Activated T-cell treated with anti-CD3 and anti-CD28 coated beads, Interleukin-2, amount 50 U/mL, for 4 hours (primary cell): ENCODE data around the gene F12. TPM values are rescaled to one million over a fixed set of nuclear protein-coding genes. Genes with fewer than 3 reads are reported as not detected.

Experiments used
- ATAC-seq, 2 donors: fragments of 200-7000 bp; cut with Tn5 transposase; one replicate each; pipeline ENCODE4 v1.10.0; 2021
- DNase-seq: peaks from one replicate; pipeline ENCODE4 v3.0.0-alpha.2; 2020
- H3K27me3 Mint-ChIP-seq: one replicate; pipeline ENCODE4 v1.8.0; 2021; ENCODE audit warnings: low read depth, mixed read lengths
- H3K36me3 Mint-ChIP-seq: one replicate; pipeline ENCODE4 v1.8.0; 2022; ENCODE audit warnings: mixed read lengths; ENCODE audit not compliant: insufficient read depth
- H3K4me1 Mint-ChIP-seq: one replicate; pipeline ENCODE4 v1.8.0; 2021; ENCODE audit warnings: low read depth, mixed read lengths
- H3K4me3 Mint-ChIP-seq: one replicate; pipeline ENCODE4 v1.8.0; 2021; ENCODE audit warnings: mild to moderate bottlenecking, moderate library complexity, mixed read lengths
- H3K9me3 Mint-ChIP-seq: one replicate; pipeline ENCODE4 v1.8.0; 2021; ENCODE audit warnings: mixed read lengths
- total RNA-seq, 3 donors: library from RNA; stranded (reverse); gene quantifications; one replicate each; pipeline ENCODE4 v1.2.1, GENCODE V29; 2021

Gene F12
- 1 to 10 TPM; 1.7 to 5.7 (median 3.1) TPM for total RNA-seq

DNA sequence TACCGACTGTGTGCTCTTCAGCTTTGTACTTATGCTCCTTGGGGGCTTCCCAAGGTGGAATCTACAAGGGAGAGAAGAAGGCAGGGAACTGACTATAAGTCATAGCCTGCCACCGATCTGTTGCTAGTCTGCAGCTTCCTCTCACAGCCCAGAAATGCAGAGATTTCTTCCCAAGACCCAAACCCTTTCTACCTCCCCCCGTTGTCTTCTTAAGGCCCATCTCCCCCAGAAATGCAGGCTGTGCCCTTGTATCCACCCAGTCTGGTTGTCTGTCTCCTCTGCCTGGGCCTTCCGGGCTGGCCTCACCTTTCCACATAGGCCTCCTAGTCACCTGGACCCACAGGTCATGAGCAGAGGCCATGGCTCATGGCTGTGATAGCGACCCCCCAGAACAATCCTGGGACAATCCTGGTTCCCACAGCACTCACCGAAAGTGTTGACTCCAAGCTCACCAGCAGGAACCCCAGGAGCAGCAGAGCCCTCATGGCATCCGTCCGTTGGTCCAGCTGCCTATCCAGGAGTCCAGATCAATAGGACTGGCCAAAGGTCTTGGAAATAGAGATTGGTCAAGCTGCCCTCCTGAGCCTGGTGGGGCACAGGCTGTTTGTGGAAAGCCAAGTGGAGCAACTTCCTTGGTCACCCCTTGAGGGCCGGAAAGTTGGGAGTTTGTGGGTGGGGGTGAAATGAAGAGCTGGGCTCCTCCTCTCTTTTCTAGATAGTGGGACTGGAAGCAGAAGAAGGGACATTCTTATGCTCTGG lies at the start of gene F12:
Gene F12, minus strand, starts transcription at position 522 of the 759 bp plus-strand sequence. Its CDS starts 37 bp downstream, at position 485.
- H3K36me3 Mint-ChIP-seq: no peaks in the 10 kb centered on the region
- no peaks in the 10 kb centered on the region for H3K9me3 Mint-ChIP-seq
- peak within 1 kb of the TSS; percentile 11 for H3K4me3 Mint-ChIP-seq
- no peak for ATAC-seq
- H3K27me3 Mint-ChIP-seq: no peaks in the 10 kb centered on the region
- peaks cover 44% of the 10 kb centered on the region for H3K4me1 Mint-ChIP-seq
- DNase-seq: no peak

DNA sequence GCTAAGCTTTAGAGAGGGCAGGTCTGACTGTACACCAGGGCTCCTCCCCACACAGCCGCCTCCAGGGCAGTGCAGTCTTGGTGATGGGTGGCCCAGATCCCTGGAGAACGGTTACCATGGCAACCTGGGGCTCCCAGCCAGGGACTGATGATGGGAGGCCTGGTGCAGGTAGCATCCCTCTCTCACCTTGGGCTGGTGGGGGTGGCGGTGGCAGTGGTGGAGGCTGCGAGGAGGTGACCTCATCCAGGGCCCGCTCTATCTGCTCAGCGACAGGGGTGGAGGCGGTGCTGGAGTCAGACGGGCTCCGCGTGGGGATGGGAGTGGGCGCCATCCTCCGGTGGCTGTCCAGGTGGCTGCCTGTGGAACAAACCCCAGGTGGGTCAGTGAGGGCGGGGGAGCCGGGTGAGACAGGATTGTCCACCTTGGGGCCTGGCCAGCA lies 49.6 kb upstream of the F12 start:
- Mint-ChIP-seq H3K27me3 (no peaks in the 10 kb centered on the region), H3K4me3 (no peak overlapping the region), H3K9me3 (no peaks in the 10 kb centered on the region), H3K4me1 (peaks cover 20% of the 10 kb centered on the region), H3K36me3 (no peaks in the 10 kb centered on the region)
- DNase-seq: no peak
- no peak for ATAC-seq

DNA sequence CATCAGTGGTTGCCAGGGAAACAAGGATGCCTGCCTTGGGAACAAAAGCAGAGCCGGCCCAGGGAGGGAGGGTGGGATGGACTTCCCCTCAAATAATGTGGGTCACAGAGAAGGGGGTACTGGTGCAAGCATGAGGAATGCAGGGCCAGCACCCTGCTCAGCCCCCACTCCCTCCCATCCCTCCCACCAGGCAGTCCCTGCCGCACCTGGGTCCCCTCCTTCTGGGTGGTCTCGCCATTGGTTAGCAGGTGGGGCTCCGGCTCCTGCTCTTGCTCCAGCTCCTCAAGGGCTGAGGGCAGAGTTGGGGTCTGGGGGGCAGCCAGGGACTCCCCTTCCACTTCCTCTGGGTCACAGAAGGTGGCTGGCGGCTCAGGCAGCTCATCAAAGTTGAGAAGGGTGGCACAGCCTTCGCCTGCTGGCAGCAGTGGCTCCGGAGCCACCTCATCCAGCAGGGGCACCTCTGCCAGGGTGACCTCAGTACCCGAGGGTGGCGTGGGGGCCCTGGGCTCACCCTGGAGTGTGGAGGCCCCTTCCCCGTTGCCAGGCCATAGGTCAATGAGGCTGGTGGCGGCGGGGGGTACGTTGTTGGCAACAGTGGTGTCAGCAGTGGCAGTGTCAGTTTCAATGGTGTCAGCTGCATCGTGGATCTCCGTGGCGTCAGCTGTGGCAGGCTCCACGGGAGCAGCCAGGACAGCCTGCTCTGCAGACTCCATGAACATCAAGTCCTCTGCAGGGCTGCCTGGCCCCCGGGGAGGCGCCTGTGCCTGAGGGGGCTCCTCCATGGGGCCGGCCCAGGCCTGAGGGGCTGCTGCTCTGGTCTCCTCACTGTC lies 48.7 kb upstream of the F12 start:
- no peak overlapping the region for H3K4me3 Mint-ChIP-seq
- no peak for DNase-seq

DNA sequence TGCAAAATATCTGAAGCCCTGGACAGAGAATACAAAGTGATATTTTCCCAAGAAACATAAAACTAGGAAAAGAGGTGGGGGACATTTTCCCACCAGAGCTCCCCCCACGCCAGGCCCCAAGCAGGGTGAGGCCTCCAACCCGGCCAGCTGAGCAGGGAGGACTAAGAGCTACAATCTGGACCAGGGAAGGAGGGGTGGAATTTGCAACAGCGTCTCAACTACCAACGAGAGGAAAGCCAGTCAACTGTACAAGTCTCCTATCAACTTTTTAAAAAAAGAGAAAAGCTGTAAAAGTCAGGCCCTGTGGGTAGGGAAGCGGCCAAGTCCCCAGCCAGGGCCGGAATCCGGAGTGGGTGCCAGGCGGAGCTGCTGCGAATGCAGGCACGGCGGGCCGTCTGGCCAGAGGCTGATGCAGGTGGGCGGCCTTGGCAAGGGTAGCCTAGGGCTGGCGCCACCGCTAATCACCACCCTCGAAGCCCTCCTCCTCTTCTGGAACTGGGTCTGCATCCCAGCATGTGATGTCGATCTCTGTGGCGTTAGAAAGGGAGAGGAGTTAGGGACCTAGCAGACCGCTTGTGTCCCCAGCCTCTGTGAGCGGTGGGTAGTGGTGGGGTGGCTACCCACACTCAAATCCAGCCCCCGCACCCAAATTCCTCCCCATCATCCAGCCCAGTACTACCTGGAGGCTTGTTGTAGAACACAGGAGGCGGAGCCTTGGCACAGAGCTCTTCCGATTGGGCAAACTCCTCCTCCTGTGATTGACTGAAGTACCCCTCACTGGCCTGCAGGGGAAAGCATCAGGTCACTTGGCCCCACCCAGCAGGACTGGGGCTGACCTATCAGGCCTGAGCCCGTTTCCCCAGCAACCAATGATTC lies 47.9 kb upstream of the F12 start:
- Mint-ChIP-seq H3K27me3 (no peaks in the 10 kb centered on the region), H3K9me3 (no peaks in the 10 kb centered on the region), H3K36me3 (no peaks in the 10 kb centered on the region), H3K4me1 (peaks cover 26% of the 10 kb centered on the region), H3K4me3 (peak overlapping the region; percentile 38)
- ATAC-seq: peak; percentile 23
- DNase-seq: no peak

More for the DNA sequence above, 48.7 kb upstream of the F12 start:
- no peak for ATAC-seq
- no peaks in the 10 kb centered on the region for H3K36me3 Mint-ChIP-seq
- H3K4me1 Mint-ChIP-seq: peaks cover 28% of the 10 kb centered on the region
- H3K27me3 Mint-ChIP-seq: no peaks in the 10 kb centered on the region
- no peaks in the 10 kb centered on the region for H3K9me3 Mint-ChIP-seq

DNA sequence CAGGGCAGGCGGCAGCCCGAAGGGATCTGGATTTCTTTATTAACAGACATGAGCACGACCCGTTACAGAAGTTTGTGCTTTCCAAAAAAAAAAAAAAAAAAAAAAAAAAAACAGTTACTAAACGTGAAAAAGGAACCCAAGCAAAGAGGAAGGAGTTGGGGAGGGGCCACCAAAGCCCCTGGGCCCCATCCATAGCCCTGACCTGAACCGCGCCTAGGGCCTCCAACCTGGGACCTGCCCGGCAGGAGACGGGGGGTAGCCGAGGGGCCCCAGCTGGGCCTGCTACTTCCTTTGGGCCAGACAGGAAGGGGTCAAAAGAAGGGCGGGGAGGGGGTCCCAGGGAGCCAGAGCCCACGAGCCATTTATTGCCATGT lies 47.2 kb upstream of the F12 start:
- no peaks in the 10 kb centered on the region for H3K9me3 Mint-ChIP-seq
- no peak overlapping the region for H3K4me3 Mint-ChIP-seq

DNA sequence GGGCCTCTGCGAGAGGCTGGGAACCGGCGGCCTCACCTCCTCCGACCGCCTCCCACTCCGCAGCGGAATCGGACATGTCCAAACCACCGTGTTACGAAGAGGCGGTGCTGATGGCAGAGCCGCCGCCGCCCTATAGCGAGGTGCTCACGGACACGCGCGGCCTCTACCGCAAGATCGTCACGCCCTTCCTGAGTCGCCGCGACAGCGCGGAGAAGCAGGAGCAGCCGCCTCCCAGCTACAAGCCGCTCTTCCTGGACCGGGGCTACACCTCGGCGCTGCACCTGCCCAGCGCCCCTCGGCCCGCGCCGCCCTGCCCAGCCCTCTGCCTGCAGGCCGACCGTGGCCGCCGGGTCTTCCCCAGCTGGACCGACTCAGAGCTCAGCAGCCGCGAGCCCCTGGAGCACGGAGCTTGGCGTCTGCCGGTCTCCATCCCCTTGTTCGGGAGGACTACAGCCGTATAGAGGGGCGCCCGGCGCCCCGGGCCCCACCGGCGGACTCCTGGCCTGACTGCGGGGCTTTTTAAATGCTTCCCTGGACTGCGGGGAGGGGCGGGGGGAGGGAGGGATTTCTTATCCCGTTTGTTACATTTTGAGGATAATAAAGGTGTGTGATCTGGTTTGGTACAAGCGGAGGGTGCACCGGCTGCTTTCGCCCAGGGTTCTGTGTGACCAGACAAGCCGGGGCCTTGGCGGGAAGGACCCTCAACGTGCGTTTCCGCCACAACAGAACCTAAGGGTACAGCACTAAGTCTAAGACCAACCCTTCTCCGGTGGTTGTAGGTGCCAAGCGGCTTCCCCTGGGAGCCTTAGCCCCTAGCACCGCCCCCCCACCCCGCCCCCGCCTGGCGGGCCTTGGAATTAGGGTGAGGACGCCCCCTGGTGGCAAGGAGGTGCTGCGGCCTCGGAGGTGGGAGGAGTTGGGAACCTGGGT lies 46.6 kb upstream of the F12 start:
- H3K9me3 Mint-ChIP-seq: no peaks in the 10 kb centered on the region
- no peaks in the 10 kb centered on the region for H3K36me3 Mint-ChIP-seq
- H3K4me3 Mint-ChIP-seq: peak overlapping the region; percentile 83
- no peaks in the 10 kb centered on the region for H3K27me3 Mint-ChIP-seq
- H3K4me1 Mint-ChIP-seq: peaks cover 26% of the 10 kb centered on the region
- ATAC-seq: peak; percentile 18 to 29
- peak; percentile 96 for DNase-seq

More for the DNA sequence above, 47.2 kb upstream of the F12 start:
- Mint-ChIP-seq H3K4me1 (peaks cover 29% of the 10 kb centered on the region), H3K36me3 (no peaks in the 10 kb centered on the region), H3K27me3 (no peaks in the 10 kb centered on the region)
- DNase-seq: no peak
- ATAC-seq: no peak

DNA sequence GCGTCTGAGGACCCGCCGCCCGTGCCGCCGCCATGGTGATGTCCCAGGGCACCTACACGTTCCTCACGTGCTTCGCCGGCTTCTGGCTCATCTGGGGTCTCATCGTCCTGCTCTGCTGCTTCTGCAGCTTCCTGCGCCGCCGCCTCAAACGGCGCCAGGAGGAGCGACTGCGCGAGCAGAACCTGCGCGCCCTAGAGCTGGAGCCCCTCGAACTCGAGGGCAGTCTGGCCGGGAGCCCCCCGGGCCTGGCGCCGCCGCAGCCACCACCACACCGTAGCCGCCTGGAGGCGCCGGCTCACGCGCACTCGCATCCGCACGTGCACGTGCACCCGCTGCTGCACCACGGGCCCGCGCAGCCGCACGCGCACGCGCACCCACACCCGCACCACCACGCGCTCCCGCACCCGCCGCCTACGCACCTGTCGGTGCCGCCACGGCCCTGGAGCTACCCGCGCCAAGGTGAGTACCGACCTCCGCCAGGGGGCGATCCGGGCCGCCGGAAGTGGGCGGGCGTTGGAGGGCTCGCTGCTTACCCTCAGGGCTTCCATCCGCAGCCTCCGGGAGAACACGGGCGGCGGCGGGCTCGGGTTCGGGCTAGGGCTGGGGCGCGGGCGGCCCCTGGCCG lies 45.8 kb upstream of the F12 start:
- H3K9me3 Mint-ChIP-seq: no peaks in the 10 kb centered on the region
- peak overlapping the region; percentile 70 for H3K4me3 Mint-ChIP-seq
- H3K27me3 Mint-ChIP-seq: no peaks in the 10 kb centered on the region
- peak; percentile 65 to 66 for ATAC-seq
- peak; percentile 90 for DNase-seq
- peaks cover 26% of the 10 kb centered on the region for H3K4me1 Mint-ChIP-seq
- H3K36me3 Mint-ChIP-seq: no peaks in the 10 kb centered on the region

DNA sequence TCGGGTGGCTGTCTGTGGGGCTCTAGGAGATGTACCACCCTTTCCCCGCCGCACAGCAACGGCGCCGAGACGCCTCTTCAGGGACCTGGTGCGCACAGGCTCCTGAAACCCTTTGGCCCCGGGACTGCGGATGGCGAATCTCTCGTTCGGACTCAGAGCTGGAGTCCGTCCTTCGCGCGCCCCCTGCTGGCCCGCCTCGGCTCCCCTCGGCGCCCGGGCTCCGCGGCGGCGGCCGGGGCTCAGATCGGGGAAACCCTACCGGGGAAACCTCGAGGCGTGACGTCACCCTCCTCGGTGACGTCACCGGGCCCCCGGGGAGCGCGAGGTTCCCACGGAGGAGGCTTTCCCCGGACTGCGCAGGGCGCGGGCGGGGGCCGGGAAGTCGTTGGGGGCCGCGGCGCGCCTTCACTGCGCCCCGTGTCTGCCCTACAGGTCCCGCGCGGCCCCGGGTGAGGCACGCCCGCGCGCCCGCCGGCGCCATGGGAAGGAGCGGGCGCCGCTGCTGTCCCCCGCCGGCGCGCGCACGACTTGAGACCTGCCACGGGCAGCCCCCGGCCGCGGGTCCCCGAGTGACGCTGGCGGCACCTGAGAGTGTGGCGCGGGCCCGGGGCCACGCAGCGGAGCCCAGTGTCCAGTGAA lies 45.2 kb upstream of the F12 start:
- Mint-ChIP-seq H3K36me3 (no peaks in the 10 kb centered on the region), H3K27me3 (no peaks in the 10 kb centered on the region), H3K4me1 (peaks cover 26% of the 10 kb centered on the region), H3K9me3 (no peaks in the 10 kb centered on the region), H3K4me3 (peak overlapping the region; percentile 80)
- ATAC-seq (peak; percentile 53 to 60), DNase-seq (peak; percentile 95)

DNA sequence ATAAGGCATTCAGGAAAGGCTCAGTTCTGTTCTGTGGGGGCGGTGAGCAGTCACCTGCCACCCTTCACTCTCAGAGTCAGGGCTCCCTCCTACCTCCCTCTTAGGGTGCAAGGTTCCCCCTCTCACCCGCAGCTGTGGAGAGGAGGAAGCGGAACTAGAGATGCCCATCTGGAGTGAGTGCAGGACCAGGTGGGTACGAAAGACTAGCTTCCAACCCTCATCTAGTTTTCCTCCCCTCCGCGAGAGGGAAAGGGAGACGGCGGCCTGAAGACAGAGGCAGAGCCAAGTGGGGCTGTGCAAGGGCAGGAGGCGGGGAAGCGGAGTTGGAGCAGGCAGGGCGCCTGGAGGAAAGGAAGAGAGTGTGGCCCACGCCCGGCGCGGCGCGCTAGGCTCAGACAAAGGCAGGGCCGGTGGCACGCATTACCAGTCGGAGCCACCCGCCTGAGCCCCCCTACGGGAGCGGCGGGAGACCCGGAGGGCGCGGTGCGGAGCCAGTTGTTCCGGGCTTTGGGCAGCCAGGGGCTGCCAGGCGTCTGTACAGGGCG lies 44.6 kb upstream of the F12 start:
- Mint-ChIP-seq H3K4me1 (peaks cover 26% of the 10 kb centered on the region), H3K36me3 (no peaks in the 10 kb centered on the region), H3K4me3 (peak overlapping the region; percentile 80), H3K27me3 (no peaks in the 10 kb centered on the region), H3K9me3 (no peaks in the 10 kb centered on the region)
- no peak for DNase-seq
- ATAC-seq: peak in 1 of 2 donors; percentile 2

DNA sequence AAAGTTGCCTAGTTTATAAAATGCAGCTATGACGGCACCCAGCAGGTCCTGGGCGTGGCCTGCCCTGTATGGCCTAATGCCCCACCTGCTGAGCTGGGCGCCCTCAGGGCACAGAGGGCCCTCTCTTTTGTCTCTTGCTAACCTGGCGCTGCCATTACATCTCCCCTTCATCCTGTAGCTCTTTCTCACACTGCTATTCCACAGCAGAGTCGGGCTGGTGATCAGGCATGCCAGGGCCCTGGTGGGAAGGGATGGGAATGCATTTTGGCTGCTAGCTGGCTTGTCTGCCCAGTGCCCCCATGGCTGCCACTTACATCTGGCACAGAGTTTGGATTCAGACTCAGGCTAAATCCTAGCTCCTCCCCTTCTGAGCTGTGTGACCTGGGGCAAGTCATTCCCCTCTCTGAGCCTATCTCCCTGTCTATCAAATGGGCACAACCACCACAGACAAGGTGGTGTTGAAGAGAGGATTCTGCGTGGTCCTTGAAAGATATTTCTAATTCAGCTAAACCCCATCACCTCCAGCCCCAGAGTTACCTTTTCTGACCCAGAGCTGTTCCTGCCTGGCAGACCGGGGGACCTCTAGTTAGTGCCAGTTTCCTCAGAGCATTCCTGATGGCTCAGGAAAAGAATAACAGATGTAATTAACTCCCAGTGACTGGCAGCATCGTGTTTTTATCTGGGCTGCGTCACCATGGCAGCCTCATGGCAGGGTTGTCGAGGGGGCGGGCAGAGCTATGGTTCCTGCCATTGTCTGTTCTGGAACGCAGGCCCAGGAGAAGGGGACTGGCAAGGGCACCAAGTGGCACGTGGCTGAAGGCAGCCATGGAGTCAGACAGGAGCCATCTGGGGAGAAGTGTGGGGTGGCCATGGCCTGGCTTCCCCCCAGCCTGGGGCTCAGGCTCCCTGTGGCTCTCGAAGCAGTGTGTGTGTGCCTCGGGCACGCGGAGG lies 43.6 kb upstream of the F12 start:
- Mint-ChIP-seq H3K36me3 (no peaks in the 10 kb centered on the region), H3K9me3 (no peaks in the 10 kb centered on the region), H3K27me3 (no peaks in the 10 kb centered on the region), H3K4me3 (peak overlapping the region; percentile 51), H3K4me1 (peaks cover 35% of the 10 kb centered on the region)
- ATAC-seq (no peak), DNase-seq (no peak)

DNA sequence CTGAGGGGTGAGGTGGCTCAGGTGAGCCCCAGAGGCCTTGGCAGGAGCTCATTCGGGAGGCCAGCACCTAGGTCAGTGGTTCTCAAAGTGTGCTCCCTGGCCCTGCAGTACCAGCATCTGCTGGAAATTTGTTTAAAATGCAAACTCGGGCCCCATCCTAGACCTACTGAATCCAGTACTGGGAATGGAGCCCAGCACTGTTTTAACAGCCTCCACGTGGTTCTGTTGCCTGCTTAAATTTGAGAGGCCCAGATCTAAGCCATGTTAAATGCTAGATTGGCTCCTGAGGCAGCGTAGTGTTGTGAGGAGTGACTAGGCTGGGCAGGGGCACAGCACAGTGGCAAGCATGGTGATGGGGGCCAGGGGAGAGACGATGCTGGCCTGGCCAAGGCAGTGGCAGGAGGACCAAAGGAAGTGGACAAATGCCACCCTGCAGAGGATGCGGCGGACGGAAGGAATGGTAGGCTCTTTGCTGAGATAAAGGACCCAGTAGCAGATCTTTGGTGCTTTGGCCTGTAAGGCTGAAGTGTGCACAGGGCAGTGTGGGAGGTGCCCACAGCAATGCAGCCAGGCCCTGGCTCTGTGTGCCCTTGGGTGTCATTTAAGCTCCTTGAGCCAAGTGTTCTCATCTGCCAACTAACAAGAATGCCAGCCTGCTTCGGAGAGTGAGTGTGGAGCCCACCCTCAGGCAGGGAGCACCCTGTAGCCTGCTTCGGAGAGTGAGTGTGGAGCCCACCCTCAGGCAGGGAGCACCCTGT lies 41.5 kb upstream of the F12 start:
- ATAC-seq (no peak), DNase-seq (no peak)
- peaks cover 35% of the 10 kb centered on the region for H3K4me1 Mint-ChIP-seq
- no peak overlapping the region for H3K4me3 Mint-ChIP-seq
- H3K9me3 Mint-ChIP-seq: no peaks in the 10 kb centered on the region
- no peaks in the 10 kb centered on the region for H3K36me3 Mint-ChIP-seq
- H3K27me3 Mint-ChIP-seq: no peaks in the 10 kb centered on the region
